ENCODE data around the gene TRPC4AP. TPM values are rescaled to one million over a fixed set of nuclear protein-coding genes. Genes with fewer than 3 reads are reported as not detected.
"Not testable (repeated sequence)": the region's sequence is repeated elsewhere in the genome, so short reads cannot be mapped to it uniquely, and the experiment has no call there.

The TRPC4AP gene
- total and polyA plus RNA-seq, 12 donors = 26.2 to 46.4 (median 38.0) TPM

GRCh38 chr20:35055445-35056276 lies 36.9 kb downstream of the TRPC4AP start:
- no peak for TF ChIP-seq CTCF (IDR thresholded peaks at IDR 0.05)
- 55 to 61% methylated on average over 9 of the region's 9 CpGs for WGBS, 2 donors
- intact Hi-C loops (cut with DNase I) = no loop called here
- peak in 6 of 8 donors; percentile 40 to 79 (median 66) for ATAC-seq
- H3K27ac ChIP-seq = peak overlapping the region in 3 of 10 donors; percentile 8 to 64 (median 20)
- peaks cover 0 to 68% (median 4%) of the 10 kb centered on the region in 9 donors for H3K36me3 ChIP-seq
- H3K9me3 ChIP-seq = no peaks in the 10 kb centered on the region
- peaks cover 0 to 32% (median 21%) of the 10 kb centered on the region in 9 donors for H3K4me1 ChIP-seq
- no peak for DNase-seq
- H3K4me3 ChIP-seq = no peak overlapping the region
- H3K27me3 ChIP-seq = no peaks in the 10 kb centered on the region

DNA sequence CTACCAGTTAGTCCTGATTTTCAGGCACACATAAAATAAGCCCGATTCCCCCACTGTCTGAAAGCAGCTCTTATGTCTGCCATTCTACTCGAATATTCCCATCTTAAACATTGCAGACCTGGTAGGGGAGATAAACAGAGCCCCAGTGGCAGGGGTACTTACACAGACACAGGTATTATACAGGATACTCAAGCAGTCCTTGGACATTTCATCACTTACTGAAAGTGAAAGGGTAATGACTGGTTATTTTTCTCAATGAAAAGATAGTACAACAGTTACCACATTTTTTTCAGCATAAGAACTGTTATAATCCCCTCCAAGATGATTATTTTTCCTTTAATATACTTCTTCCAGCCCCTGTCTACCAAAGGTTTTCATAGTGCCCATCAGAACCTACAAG lies 37.8 kb downstream of the TRPC4AP start:
- ATAC-seq = no peak
- peaks cover 0 to 41% (median 25%) of the 10 kb centered on the region in 9 donors for H3K4me1 ChIP-seq
- no peaks in the 10 kb centered on the region for H3K27me3 ChIP-seq
- intact Hi-C loops (cut with DNase I) = no loop called here
- no peak overlapping the region for H3K27ac ChIP-seq
- TF ChIP-seq CTCF (IDR thresholded peaks at IDR 0.05) = no peak
- DNase-seq = no peak
- H3K4me3 ChIP-seq = no peak overlapping the region
- 55 to 65% methylated on average over 2 of the region's 2 CpGs for WGBS, 2 donors
- H3K9me3 ChIP-seq = no peaks in the 10 kb centered on the region
- peaks cover 0 to 76% (median 4%) of the 10 kb centered on the region in 9 donors for H3K36me3 ChIP-seq

DNA sequence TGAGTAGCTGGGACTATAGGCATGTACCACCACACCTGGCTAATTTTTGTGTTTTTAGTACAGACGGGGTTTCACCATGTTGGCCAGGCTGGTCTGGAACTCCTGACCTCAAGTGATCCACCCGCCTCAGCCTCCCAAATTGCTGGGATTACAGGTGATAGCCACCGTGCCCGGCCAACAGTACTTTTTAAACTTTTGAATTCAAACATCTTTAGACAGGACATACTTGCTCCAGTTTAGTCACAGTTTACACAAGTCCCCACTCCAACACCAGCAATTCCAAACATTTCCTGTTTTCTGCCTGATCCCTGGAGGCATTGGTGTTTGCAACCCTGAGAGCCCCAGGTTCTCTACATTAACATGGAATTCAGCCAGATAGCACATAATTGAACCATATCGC lies 40.0 kb downstream of the TRPC4AP start:
- ATAC-seq; DNase-seq; H3K9me3 ChIP-seq; H3K27me3 ChIP-seq; H3K4me3 ChIP-seq; intact Hi-C loops (cut with DNase I): not testable (repeated sequence)
- WGBS, 2 donors = 77 to 78% methylated on average over 5 of the region's 5 CpGs
- H3K36me3 ChIP-seq = peaks cover 0 to 90% (median 16%) of the 10 kb centered on the region in 9 donors
- peak overlapping the region in 1 of 10 donors; percentile 7 for H3K27ac ChIP-seq
- H3K4me1 ChIP-seq = peaks cover 0 to 43% (median 25%) of the 10 kb centered on the region in 9 donors

DNA sequence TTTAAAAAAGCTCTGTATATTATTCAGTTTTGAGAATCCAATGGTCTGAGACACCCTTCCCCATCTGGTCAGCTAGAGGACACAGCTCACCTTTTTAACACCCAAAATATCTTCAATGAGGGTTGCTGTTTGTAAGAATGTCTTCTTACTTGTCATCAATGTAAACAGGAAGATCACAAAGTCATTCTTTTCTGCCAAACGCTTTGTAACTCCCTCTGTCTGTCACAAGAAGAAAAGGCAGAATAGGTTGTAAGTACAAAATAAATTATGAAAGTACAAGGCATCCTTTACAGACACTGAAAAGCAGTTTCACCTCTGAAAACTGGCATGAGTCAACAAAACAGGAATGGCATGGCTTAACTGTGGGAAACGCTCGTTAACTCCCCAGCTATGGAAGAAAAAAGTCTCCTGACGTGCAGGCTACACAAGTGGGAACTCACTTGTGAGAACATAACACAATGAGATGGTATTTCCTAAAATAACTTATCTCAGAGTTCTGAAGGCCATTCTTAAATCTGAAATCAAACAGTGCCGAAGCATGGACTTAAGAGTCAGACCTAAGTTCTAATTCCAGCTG lies 42.7 kb downstream of the TRPC4AP start:
- DNase-seq (no peak), ATAC-seq (peak in 6 of 8 donors; percentile 52 to 87 (median 72))
- Histone ChIP-seq H3K27ac (peak overlapping the region in 7 of 10 donors; percentile 14 to 67 (median 40)), H3K4me3 (no peak overlapping the region), H3K9me3 (no peaks in the 10 kb centered on the region), H3K27me3 (no peaks in the 10 kb centered on the region), H3K4me1 (peaks cover 0 to 29% (median 7%) of the 10 kb centered on the region in 9 donors), H3K36me3 (peaks cover 0 to 90% (median 34%) of the 10 kb centered on the region in 9 donors)
- peak in 1 of 9 donors; percentile 8 for TF ChIP-seq CTCF (IDR thresholded peaks at IDR 0.05)
- intact Hi-C loops (cut with DNase I) = no loop called here
- WGBS, 2 donors = 50 to 57% methylated on average over 5 of the region's 5 CpGs
